Left ventricle myocardium inferior (tissue), 1 donor: ENCODE measurements around the gene SLC27A5. TPM values are rescaled to one million over a fixed set of nuclear protein-coding genes. Genes with fewer than 3 reads are reported as not detected.
A peak's percentile ranks its signal among the peaks of the same experiment; 100 is the strongest.

ENCODE experiments used
- DNase-seq: peaks from one replicate; pipeline ENCODE4 v3.0.0-alpha.2; 2020
- H3K27ac ChIP-seq: fragments of 200-600 bp; replicated peaks from 2 replicates; pipeline ENCODE4 v1.8.0; 2021
- H3K27me3 ChIP-seq: fragments of 200-600 bp; 2 replicates; pipeline ENCODE4 v1.8.0; 2021; ENCODE audit warnings: low read depth
- H3K36me3 ChIP-seq: fragments of 200-600 bp; 2 replicates; pipeline ENCODE4 v1.8.0; 2021
- H3K4me1 ChIP-seq: fragments of 200-600 bp; 2 replicates; pipeline ENCODE4 v1.8.0; 2021
- H3K4me3 ChIP-seq: fragments of 200-600 bp; 2 replicates; pipeline ENCODE4 v1.8.0; 2021; ENCODE audit warnings: mild to moderate bottlenecking, moderate library complexity
- H3K9me3 ChIP-seq: fragments of 200-600 bp; replicated peaks from 2 replicates; pipeline ENCODE4 v1.8.0; 2021
- CTCF ChIP-seq: fragments of 200-600 bp; IDR thresholded peaks from 2 replicates; pipeline ENCODE4 v1.8.0; 2021; ENCODE audit warnings: antibody characterized with exemption, mild to moderate bottlenecking, borderline replicate concordance
- intact Hi-C: fragments of 100-400 bp; cut with micrococcal nuclease; formaldehyde crosslinking; loops from one replicate; pipeline ENCODE4 v1.11.0; 2022
- total RNA-seq: library from RNA; stranded (reverse); fragmentation: NEBNext Ultra II Directional; extraction: Animal tissue kit (Norgen Biotek cat#: 25700); gene quantifications from one replicate; pipeline ENCODE4 v1.2.1, GENCODE V29; 2021
- donor health status: DM: no; HTN: yes; CAD: no; lungs with severe emphysema.

Gene SLC27A5
- total RNA-seq, 1 donor from 2014 or later, result 4.1 TPM

- no peak for TF ChIP-seq CTCF
- Histone ChIP-seq H3K27me3 (no peaks in the 10 kb centered on the region), H3K4me1 (peaks cover 25% of the 10 kb centered on the region), H3K36me3 (peaks cover 32% of the 10 kb centered on the region), H3K27ac (no peak overlapping the region), H3K9me3 (no peaks in the 10 kb centered on the region), H3K4me3 (no peak overlapping the region)
- intact Hi-C loops, result no loop called here
- DNase-seq, result no peak
Measured at GRCh38 chr19:58477871-58478270, 33.9 kb downstream of the SLC27A5 start.

- Histone ChIP-seq H3K9me3 (no peaks in the 10 kb centered on the region), H3K27me3 (no peaks in the 10 kb centered on the region), H3K4me3 (peak overlapping the region; percentile 77), H3K36me3 (peaks cover 40% of the 10 kb centered on the region), H3K27ac (peak overlapping the region; percentile 96), H3K4me1 (peaks cover 25% of the 10 kb centered on the region)
- DNase-seq, result no peak
- intact Hi-C loops, result no loop called here
- TF ChIP-seq CTCF, result no peak
Measured at GRCh38 chr19:58477130-58477529, 34.7 kb downstream of the SLC27A5 start.

GRCh38 chr19:58476498-58477015 is 35.2 kb downstream of the SLC27A5 start:
- intact Hi-C loops, result no loop called here
- Histone ChIP-seq H3K4me3 (peak overlapping the region; percentile 77), H3K27me3 (no peaks in the 10 kb centered on the region), H3K9me3 (no peaks in the 10 kb centered on the region), H3K27ac (peak overlapping the region; percentile 96), H3K4me1 (peaks cover 25% of the 10 kb centered on the region), H3K36me3 (peaks cover 45% of the 10 kb centered on the region)
- TF ChIP-seq CTCF, result no peak
- no peak for DNase-seq

GRCh38 chr19:58475714-58476497 is 35.9 kb downstream of the SLC27A5 start, which contains the start of gene ZNF446:
Gene ZNF446, plus strand, starts transcription at chr19:58476352. Its CDS starts 867 bp downstream, at chr19:58477219.
- H3K4me3 ChIP-seq, result peak within 1 kb of the TSS; percentile 77
- no peaks in the 10 kb centered on the region for H3K27me3 ChIP-seq
- peaks cover 42% of the 10 kb centered on the region for H3K36me3 ChIP-seq
- H3K4me1 ChIP-seq, result peaks cover 25% of the 10 kb centered on the region
- H3K27ac ChIP-seq, result peak within 1 kb of the TSS; percentile 96
- DNase-seq, result peak; percentile 97
- no peaks in the 10 kb centered on the region for H3K9me3 ChIP-seq
- no peak for TF ChIP-seq CTCF
- intact Hi-C loops, result no loop called here

- no peak for DNase-seq
- intact Hi-C loops, result no loop called here
- TF ChIP-seq CTCF, result no peak
- peaks cover 42% of the 10 kb centered on the region for H3K36me3 ChIP-seq
- H3K4me1 ChIP-seq, result peaks cover 25% of the 10 kb centered on the region
- H3K27me3 ChIP-seq, result no peaks in the 10 kb centered on the region
- peak overlapping the region; percentile 96 for H3K27ac ChIP-seq
- peak overlapping the region; percentile 77 for H3K4me3 ChIP-seq
- H3K9me3 ChIP-seq, result no peaks in the 10 kb centered on the region
Measured at GRCh38 chr19:58474997-58475713, 36.6 kb downstream of the SLC27A5 start.
